ENCODE measurements around the gene DNAAF8. TPM values are rescaled to one million over a fixed set of nuclear protein-coding genes. Genes with fewer than 3 reads are reported as not detected.

DNAAF8 gene
- total RNA-seq, 1 experiment from 2014 or later: 0.39 TPM

GRCh38 chr16:4684763-4685162 is 49.6 kb upstream of the DNAAF8 start:
- DNase-seq: no peak
- TF ChIP-seq CTCF (conservative IDR thresholded peaks at IDR 0.05): no peak
- Histone ChIP-seq H3K79me2 (ENCODE audit: insufficient read depth, low read length) (no peaks in the 10 kb centered on the region), H3K4me2 (ENCODE audit: insufficient read depth, insufficient read length, low read length) (no peak overlapping the region), H4K20me1 (ENCODE audit: control insufficient read depth, insufficient read depth, insufficient read length) (no peaks in the 10 kb centered on the region), H3K14ac (ENCODE audit: insufficient read depth, low read length) (no peak overlapping the region), H3K9ac (ENCODE audit: extremely low read depth, insufficient read length, low read length) (no peak overlapping the region), H3K4ac (ENCODE audit: low read depth, low read length) (no peak overlapping the region), H3K79me1 (ENCODE audit: insufficient read depth, low read depth, low read length, poor library complexity, severe bottlenecking) (no peaks in the 10 kb centered on the region), H3K56ac (ENCODE audit: insufficient read length, low read depth, low read length) (no peak overlapping the region), H3T11ph (ENCODE audit: low read length) (no peak overlapping the region), H4K5ac (ENCODE audit: insufficient read length, low read depth, low read length) (no peak overlapping the region), H2BK12ac (ENCODE audit: insufficient read length, low read depth, low read length) (no peak overlapping the region), H2AFZ (ENCODE audit: low read length) (no peak overlapping the region), H2BK20ac (ENCODE audit: low read depth, low read length, poor library complexity, severe bottlenecking) (no peak overlapping the region), H2BK15ac (ENCODE audit: low read depth, low read length) (no peak overlapping the region), H2BK120ac (ENCODE audit: low read depth, low read length, poor library complexity, severe bottlenecking) (no peak overlapping the region), H3K23me2 (ENCODE audit: insufficient read length, low read depth, low read length, poor library complexity, severe bottlenecking) (no peaks in the 10 kb centered on the region), H2AK5ac (ENCODE audit: insufficient read length, low read length) (no peak overlapping the region), H2BK5ac (ENCODE audit: insufficient read length, low read length) (no peak overlapping the region), H3K4me1 (ENCODE audit: insufficient read depth, low read length) (no peaks in the 10 kb centered on the region), H3K23ac (ENCODE audit: insufficient read length, low read depth, low read length) (no peak overlapping the region), H3K27ac (ENCODE audit: insufficient read length, low read depth, low read length) (no peak overlapping the region), H4K91ac (ENCODE audit: insufficient read length, low read depth, low read length) (no peak overlapping the region), H3K18ac (ENCODE audit: insufficient read length, low read depth, low read length) (no peak overlapping the region), H3K27me3 (ENCODE audit: insufficient read depth, low read length) (no peaks in the 10 kb centered on the region), H4K8ac (replicated peaks; ENCODE audit: insufficient read length, low read depth, low read length) (no peak overlapping the region), H3K9me3 (ENCODE audit: control insufficient read depth, low read depth, low read length) (no peaks in the 10 kb centered on the region)
- Mint-ChIP-seq H3K4me1 (no peaks in the 10 kb centered on the region), H3K4me3 (no peak overlapping the region), H3K27me3 (ENCODE audit: low read depth) (no peaks in the 10 kb centered on the region), H3K27ac (peak overlapping the region in 2 of 3 experiments; percentile 60 to 68; a peak in 2 of 7 replicates), H3K36me3 (ENCODE audit: insufficient read depth in 1 of 3, low read depth in 3 of 3) (peaks cover 2 to 34% (median 26%) of the 10 kb centered on the region in 3 experiments; a peak in 6 of 7 replicates), H3K9me3 (no peaks in the 10 kb centered on the region)
- WGBS (ENCODE audit: extremely low coverage, insufficient read length, low lambda C conversion rate): no CpG with 5 or more reads among the region's 13 CpGs
